DOHH2 (cell line): ENCODE data around the gene NAV2.

Experiments used
- CTCF ChIP-seq: fragments of 200-600 bp; sonication (generic); IDR thresholded peaks from one replicate; pipeline ENCODE4 v1.5.1; 2014; ENCODE audit warnings: antibody characterized with exemption, mild to moderate bottlenecking, low read depth, low read length; ENCODE audit not compliant: poor library complexity, severe bottlenecking
- EZH2phosphoT487 ChIP-seq: fragments of 200-600 bp; sonication (generic); IDR thresholded peaks from 2 replicates; pipeline ENCODE4 v1.6.1; 2017; ENCODE audit warnings: borderline replicate concordance, mild to moderate bottlenecking, antibody characterized with exemption, low read length, moderate library complexity, mixed read lengths

GRCh38 chr11:19725379-19726079 is 12.9 kb downstream of the NAV2 start:
- TF ChIP-seq EZH2phosphoT487 (no peak), CTCF (no peak)
